Suprapubic skin (tissue), 4 donors: ENCODE results near the gene SCAMP1.

Experiments
- CTCF ChIP-seq, 2 donors: fragments of 200-600 bp in 1 of 2; fragments of 450-650 bp in 1 of 2; sonication (generic) in 1 of 2; IDR thresholded peaks; one replicate each; pipeline ENCODE4 v1.5.1; 2016 to 2019; ENCODE audit warnings: antibody characterized with exemption in 2 of 2, mild to moderate bottlenecking in 1 of 2, moderate library complexity in 1 of 2
- EP300 ChIP-seq: sonication (generic); formaldehyde crosslinking; IDR thresholded peaks from one replicate; pipeline ENCODE4 v1.6.1; 2017; ENCODE audit warnings: antibody characterized with exemption
- POLR2A ChIP-seq, 2 donors: fragments of 450-650 bp; IDR thresholded peaks; one replicate each; pipeline ENCODE4 v1.6.1; 2017; ENCODE audit warnings: antibody characterized with exemption in 2 of 2, mild to moderate bottlenecking in 2 of 2, moderate library complexity in 2 of 2
- POLR2AphosphoS5 ChIP-seq, 3 donors: sonication (generic); formaldehyde crosslinking; IDR thresholded peaks; one replicate each; pipeline ENCODE4 v1.6.1; 2017; ENCODE audit warnings: antibody characterized with exemption in 3 of 3

- TF ChIP-seq CTCF (IDR thresholded peaks at IDR 0.05) (no peak), POLR2A (IDR thresholded peaks at IDR 0.05) (no peak), POLR2AphosphoS5 (IDR thresholded peaks at IDR 0.05) (no peak), EP300 (no peak)
Measured at GRCh38 chr5:78328585-78329173, 31.7 kb upstream of the SCAMP1 start.
